GM12878 (cell line): ENCODE results near the gene MAP1LC3A.

ENCODE experiments used
- CTCF ChIP-seq, 3 experiments: IDR thresholded peaks in 2 of 3; conservative IDR thresholded peaks in 1 of 3; 2 replicates each; pipeline ENCODE4 v1.5.1; 2011; ENCODE audit warnings: low read depth in 3 of 3, low read length in 3 of 3, mild to moderate bottlenecking in 3 of 3, control low read depth in 2 of 3, moderate library complexity in 2 of 3, inconsistent platforms in 1 of 3, mixed read lengths in 1 of 3; ENCODE audit not compliant: control insufficient read depth in 2 of 3, insufficient read depth in 1 of 3; ENCODE audit errors: extremely low read depth in 1 of 3
- HCFC1 ChIP-seq: fragments of 150-350 bp; IDR thresholded peaks from 2 replicates; pipeline ENCODE4 v1.6.1; 2014; ENCODE audit warnings: low read length
- MXI1 ChIP-seq: fragments of 150-350 bp; IDR thresholded peaks from 2 replicates; pipeline ENCODE4 v1.6.1; 2011; ENCODE audit warnings: low read depth, mild to moderate bottlenecking, inconsistent platforms, low read length, improper control_type of control experiment
- RCOR1 ChIP-seq: conservative IDR thresholded peaks from 2 replicates; pipeline ENCODE4 v1.6.1; 2012; ENCODE audit warnings: low read depth, low read length, improper control_type of control experiment
- RFX5 ChIP-seq: IDR thresholded peaks from 2 replicates; pipeline ENCODE4 v1.6.1; 2011; ENCODE audit warnings: low read depth, low read length, improper control_type of control experiment

GRCh38 chr20:34559311-34560140, 1.0 kb downstream of the MAP1LC3A start:
- no peak for TF ChIP-seq CTCF (IDR thresholded peaks at IDR 0.05 in 2 of 3, conservative IDR thresholded peaks at IDR 0.05 in 1 of 3; ENCODE audit: control insufficient read depth in 2 of 3, extremely low read depth in 1 of 3, insufficient read depth in 1 of 3, low read depth in 3 of 3, low read length in 3 of 3)
- TF ChIP-seq RFX5: no peak
- TF ChIP-seq HCFC1: no peak
- no peak for TF ChIP-seq RCOR1
- TF ChIP-seq MXI1: no peak
